Uterus (tissue), 2 donors: Measurements from ENCODE around the gene SLC22A31.

Source experiments
- POLR2A ChIP-seq, 2 donors: fragments of 450-650 bp; IDR thresholded peaks; one replicate each; pipeline ENCODE4 v1.6.1; 2016; ENCODE audit warnings: antibody characterized with exemption in 2 of 2, mild to moderate bottlenecking in 1 of 2, moderate library complexity in 1 of 2
- TF ChIP-seq, protein P1 (sequence below), 4 experiments: fragments of 200-600 bp in 2 of 4; fragments of 450-650 bp in 2 of 4; sonication (generic) in 2 of 4; IDR thresholded peaks; one replicate each; pipeline ENCODE4 v1.5.1; 2016 to 2019; ENCODE audit warnings: antibody characterized with exemption in 4 of 4, mild to moderate bottlenecking in 2 of 4, moderate library complexity in 1 of 4

DNA sequence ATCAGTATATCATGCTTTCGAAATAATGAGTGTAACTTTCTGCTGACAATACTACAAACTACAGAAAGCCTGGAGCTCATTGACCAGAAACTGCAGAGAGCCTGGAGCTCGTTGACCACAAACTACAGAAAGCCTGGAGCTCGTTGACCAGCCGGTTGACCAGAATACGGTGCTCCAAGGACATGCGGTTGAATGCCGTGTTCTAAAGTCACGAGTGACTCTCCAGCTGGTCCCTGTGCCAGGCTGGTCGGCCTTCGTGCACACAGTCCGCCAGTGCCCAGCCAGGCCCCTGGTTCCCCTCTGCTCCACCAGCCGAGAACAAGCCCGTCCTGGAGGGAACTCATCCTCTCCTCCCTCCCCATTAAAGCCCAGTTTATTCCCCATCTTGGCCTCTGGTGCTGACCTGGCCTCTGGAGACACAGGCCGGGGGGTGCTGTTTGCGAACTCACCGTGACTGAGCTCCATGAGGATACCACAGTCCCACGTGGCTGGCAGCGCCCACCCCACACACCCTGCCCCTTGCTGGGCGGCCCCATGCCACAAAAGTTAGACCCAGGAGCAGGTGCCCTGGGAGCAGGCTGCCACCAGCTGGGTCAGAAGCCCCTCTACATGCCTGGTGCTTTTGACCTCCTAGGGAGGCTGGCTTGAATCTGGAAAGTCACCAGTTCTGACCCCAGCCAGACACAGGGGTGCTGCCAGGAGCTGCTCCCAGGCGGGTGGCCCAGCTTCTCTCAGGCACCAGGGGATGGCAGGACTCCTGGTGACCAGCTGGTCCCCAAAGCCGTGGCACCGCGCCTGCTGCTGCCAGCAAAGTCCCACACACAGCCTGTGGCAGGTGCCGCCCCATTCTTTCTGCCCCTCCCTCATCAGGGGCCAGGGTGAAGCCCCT is 44.2 kb downstream of the SLC22A31 start:
- TF ChIP-seq POLR2A (IDR thresholded peaks at IDR 0.05), result no peak
- TF ChIP-seq, protein P1, sequence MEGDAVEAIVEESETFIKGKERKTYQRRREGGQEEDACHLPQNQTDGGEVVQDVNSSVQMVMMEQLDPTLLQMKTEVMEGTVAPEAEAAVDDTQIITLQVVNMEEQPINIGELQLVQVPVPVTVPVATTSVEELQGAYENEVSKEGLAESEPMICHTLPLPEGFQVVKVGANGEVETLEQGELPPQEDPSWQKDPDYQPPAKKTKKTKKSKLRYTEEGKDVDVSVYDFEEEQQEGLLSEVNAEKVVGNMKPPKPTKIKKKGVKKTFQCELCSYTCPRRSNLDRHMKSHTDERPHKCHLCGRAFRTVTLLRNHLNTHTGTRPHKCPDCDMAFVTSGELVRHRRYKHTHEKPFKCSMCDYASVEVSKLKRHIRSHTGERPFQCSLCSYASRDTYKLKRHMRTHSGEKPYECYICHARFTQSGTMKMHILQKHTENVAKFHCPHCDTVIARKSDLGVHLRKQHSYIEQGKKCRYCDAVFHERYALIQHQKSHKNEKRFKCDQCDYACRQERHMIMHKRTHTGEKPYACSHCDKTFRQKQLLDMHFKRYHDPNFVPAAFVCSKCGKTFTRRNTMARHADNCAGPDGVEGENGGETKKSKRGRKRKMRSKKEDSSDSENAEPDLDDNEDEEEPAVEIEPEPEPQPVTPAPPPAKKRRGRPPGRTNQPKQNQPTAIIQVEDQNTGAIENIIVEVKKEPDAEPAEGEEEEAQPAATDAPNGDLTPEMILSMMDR (IDR thresholded peaks at IDR 0.05), result no peak
